ENCODE measurements around the gene CIPC.

CIPC gene

DNA sequence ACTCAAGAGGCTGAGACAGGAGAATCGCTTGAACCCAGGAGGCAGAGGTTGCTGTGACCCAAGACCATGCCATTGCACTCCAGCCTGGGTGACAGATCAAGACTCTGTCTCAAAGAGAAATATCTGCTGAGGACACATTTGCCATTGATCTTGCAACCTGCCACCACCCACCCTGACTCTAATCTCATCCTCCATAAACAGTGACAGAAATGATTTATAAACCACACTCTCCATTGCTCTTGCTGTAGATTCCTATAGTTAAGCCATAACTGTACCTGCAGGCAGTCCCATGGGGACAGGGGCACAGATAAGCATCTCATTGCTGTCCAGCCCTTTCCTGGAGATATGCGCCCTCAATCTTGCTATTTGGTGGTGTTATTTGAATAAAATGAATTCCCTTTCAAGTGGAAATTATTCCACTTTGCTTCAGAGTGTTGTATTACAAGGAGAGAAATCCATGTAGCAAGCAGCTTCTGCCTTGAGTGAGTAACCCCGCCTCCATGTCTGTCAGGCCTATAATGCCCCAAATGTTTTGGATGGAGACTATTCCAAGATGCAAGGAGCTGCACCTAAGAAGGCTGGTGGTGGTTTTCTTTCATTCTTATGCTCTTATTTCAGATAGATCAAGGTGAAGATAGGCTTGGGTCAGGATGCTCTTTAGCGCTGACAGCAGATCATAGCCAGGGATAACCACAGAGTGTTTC, 46.5 kb downstream of the CIPC start:
- Histone ChIP-seq H4K12ac (ENCODE audit: low read depth, low read length) (no peak overlapping the region), H3K9me3 (ENCODE audit: insufficient read depth, low read depth, low read length) (peaks cover 3% of the 10 kb centered on the region), H3K27ac (ENCODE audit: low read depth, low read length) (no peak overlapping the region), H2BK120ac (ENCODE audit: insufficient read depth, low read length, poor library complexity) (no peak overlapping the region), H3K79me1 (ENCODE audit: low read length) (no peaks in the 10 kb centered on the region), H3K14ac (ENCODE audit: low read length) (no peak overlapping the region), H2AFZ (ENCODE audit: insufficient read depth, low read length, poor library complexity) (no peak overlapping the region), H2BK12ac (ENCODE audit: low read length) (no peak overlapping the region), H3K4ac (ENCODE audit: low read depth, low read length) (no peak overlapping the region), H3K27me3 (ENCODE audit: insufficient read depth, low read length) (peaks cover 40% of the 10 kb centered on the region), H3K4me2 (ENCODE audit: low read length) (no peak overlapping the region), H3K9ac (ENCODE audit: low read length) (no peak overlapping the region), H3K4me1 (ENCODE audit: control insufficient read depth in 1 of 2, insufficient read depth in 2 of 2, low read length in 2 of 2) (peaks cover 12 to 18% of the 10 kb centered on the region in 2 experiments), H3K4me3 (ENCODE audit: low read depth, low read length) (no peak overlapping the region), H3K36me3 (ENCODE audit: control insufficient read depth in 1 of 2, insufficient read depth in 2 of 2, low read length in 2 of 2) (no peaks in the 10 kb centered on the region), H2AK5ac (ENCODE audit: low read length) (no peak overlapping the region), H3K23ac (ENCODE audit: low read length) (no peak overlapping the region), H3K18ac (ENCODE audit: low read length) (no peak overlapping the region), H3K79me2 (ENCODE audit: control insufficient read depth, insufficient read depth, low read length, poor library complexity) (no peaks in the 10 kb centered on the region), H2BK5ac (ENCODE audit: low read depth, low read length, poor library complexity) (no peak overlapping the region), H4K8ac (ENCODE audit: low read depth, low read length) (no peak overlapping the region), H4K91ac (ENCODE audit: low read depth, low read length) (no peak overlapping the region)
- DNase-seq, result no peak
- no CpG with 5 or more reads among the region's 4 CpGs for WGBS (ENCODE audit: extremely low coverage, insufficient coverage, insufficient read length)

DNA sequence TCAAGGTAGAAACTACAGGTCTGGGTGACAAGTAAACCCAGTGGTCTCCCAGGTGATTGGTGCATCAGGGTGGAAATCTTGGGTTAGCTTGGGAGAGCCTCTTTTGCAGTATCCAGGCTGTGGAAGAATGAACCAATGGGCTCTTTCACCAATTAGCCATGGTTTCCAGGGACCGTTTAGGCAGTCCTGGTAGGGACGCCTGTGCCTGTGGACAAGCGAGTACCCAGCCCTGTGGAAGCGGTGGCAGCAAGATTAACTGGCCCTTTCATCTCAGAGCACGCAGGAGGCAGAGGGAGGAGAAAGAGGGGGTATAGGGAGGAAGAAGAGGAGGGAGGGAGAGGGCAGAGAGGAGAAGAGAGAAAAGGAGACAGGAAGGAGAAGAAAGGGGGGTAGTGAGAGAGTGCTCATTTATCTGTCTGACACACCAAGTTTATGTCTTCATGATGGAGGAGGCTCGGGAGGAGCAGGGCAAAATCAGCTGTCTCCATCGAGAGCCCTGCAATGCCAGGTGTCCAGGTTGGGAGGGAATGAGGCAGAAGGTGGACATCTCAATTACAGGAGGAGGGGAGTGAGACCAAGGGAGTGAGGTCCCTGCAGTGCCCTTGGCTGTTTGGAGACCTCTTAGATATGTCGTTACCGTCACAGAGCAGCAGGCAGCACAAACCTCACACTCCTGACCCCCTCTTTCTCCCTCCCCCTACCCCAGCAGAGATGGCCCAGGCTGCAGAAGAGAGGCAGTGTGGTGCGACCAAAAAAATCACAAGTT, 48.1 kb downstream of the CIPC start:
- Histone ChIP-seq H2BK12ac (ENCODE audit: low read length) (no peak overlapping the region), H3K14ac (ENCODE audit: low read length) (no peak overlapping the region), H2AK5ac (ENCODE audit: low read length) (no peak overlapping the region), H3K27ac (ENCODE audit: low read depth, low read length) (no peak overlapping the region), H3K4ac (ENCODE audit: low read depth, low read length) (no peak overlapping the region), H3K4me3 (ENCODE audit: low read depth, low read length) (no peak overlapping the region), H3K4me2 (ENCODE audit: low read length) (no peak overlapping the region), H4K8ac (ENCODE audit: low read depth, low read length) (no peak overlapping the region), H3K27me3 (ENCODE audit: insufficient read depth, low read length) (peaks cover 25% of the 10 kb centered on the region), H3K79me2 (ENCODE audit: control insufficient read depth, insufficient read depth, low read length, poor library complexity) (no peaks in the 10 kb centered on the region), H3K9me3 (ENCODE audit: insufficient read depth, low read depth, low read length) (peaks cover 1% of the 10 kb centered on the region), H2BK5ac (ENCODE audit: low read depth, low read length, poor library complexity) (no peak overlapping the region), H2AFZ (ENCODE audit: insufficient read depth, low read length, poor library complexity) (no peak overlapping the region), H3K9ac (ENCODE audit: low read length) (no peak overlapping the region), H3K4me1 (ENCODE audit: control insufficient read depth in 1 of 2, insufficient read depth in 2 of 2, low read length in 2 of 2) (peaks cover 7 to 8% of the 10 kb centered on the region in 2 experiments), H3K79me1 (ENCODE audit: low read length) (no peaks in the 10 kb centered on the region), H4K12ac (ENCODE audit: low read depth, low read length) (no peak overlapping the region), H3K18ac (ENCODE audit: low read length) (no peak overlapping the region), H3K23ac (ENCODE audit: low read length) (no peak overlapping the region), H2BK120ac (ENCODE audit: insufficient read depth, low read length, poor library complexity) (no peak overlapping the region), H4K91ac (ENCODE audit: low read depth, low read length) (no peak overlapping the region), H3K36me3 (ENCODE audit: control insufficient read depth in 1 of 2, insufficient read depth in 2 of 2, low read length in 2 of 2) (no peaks in the 10 kb centered on the region)
- no peak for DNase-seq
- WGBS (ENCODE audit: extremely low coverage, insufficient coverage, insufficient read length), result no CpG with 5 or more reads among the region's 10 CpGs

DNA sequence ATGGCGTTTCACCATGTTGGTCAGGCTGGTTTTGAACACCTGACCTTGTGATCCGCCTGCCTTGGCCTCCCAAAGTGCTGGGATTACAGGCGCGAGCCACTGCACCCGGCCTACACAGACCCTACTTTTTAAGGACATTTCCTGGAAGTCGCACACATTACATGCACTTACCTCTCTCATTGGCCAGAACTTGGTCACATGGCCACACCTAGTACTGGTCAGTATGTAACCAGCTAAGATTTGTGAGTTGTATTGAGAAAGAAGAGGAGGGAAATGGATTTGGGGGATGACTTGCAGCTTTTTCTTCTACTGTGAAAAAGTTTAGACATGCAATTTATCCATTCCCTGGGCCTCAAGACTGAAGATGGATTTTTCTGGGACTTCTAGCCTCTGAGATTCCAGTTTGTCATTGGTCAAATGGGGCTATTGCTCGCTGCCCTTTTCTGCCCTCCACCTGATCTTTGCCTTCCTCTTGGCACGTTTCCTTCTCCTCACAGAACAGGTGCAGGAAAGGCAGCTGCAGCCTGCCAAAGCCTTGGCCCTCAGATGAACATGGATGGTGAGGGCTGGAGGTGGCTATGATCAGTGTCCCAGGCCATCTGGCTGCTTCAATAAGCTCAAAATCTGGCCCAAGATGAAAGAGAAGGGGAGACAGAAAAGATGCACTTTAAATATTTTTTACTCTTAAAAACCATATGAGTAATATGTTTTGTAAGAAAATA, 50.6 kb downstream of the CIPC start:
- Histone ChIP-seq H3K4me2 (ENCODE audit: low read length) (no peak overlapping the region), H2AFZ (ENCODE audit: insufficient read depth, low read length, poor library complexity) (no peak overlapping the region), H3K23ac (ENCODE audit: low read length) (no peak overlapping the region), H2BK120ac (ENCODE audit: insufficient read depth, low read length, poor library complexity) (no peak overlapping the region), H3K27ac (ENCODE audit: low read depth, low read length) (no peak overlapping the region), H3K9ac (ENCODE audit: low read length) (no peak overlapping the region), H4K8ac (ENCODE audit: low read depth, low read length) (no peak overlapping the region), H4K12ac (ENCODE audit: low read depth, low read length) (no peak overlapping the region), H3K9me3 (ENCODE audit: insufficient read depth, low read depth, low read length) (no peaks in the 10 kb centered on the region), H3K4me1 (ENCODE audit: control insufficient read depth in 1 of 2, insufficient read depth in 2 of 2, low read length in 2 of 2) (peaks cover 4 to 6% of the 10 kb centered on the region in 2 experiments), H3K79me1 (ENCODE audit: low read length) (no peaks in the 10 kb centered on the region), H3K79me2 (ENCODE audit: control insufficient read depth, insufficient read depth, low read length, poor library complexity) (no peaks in the 10 kb centered on the region), H2BK12ac (ENCODE audit: low read length) (no peak overlapping the region), H3K27me3 (ENCODE audit: insufficient read depth, low read length) (peaks cover 4% of the 10 kb centered on the region), H2AK5ac (ENCODE audit: low read length) (no peak overlapping the region), H3K36me3 (ENCODE audit: control insufficient read depth in 1 of 2, insufficient read depth in 2 of 2, low read length in 2 of 2) (no peaks in the 10 kb centered on the region), H3K14ac (ENCODE audit: low read length) (no peak overlapping the region), H3K4me3 (ENCODE audit: low read depth, low read length) (no peak overlapping the region), H2BK5ac (ENCODE audit: low read depth, low read length, poor library complexity) (no peak overlapping the region), H3K18ac (ENCODE audit: low read length) (no peak overlapping the region), H3K4ac (ENCODE audit: low read depth, low read length) (no peak overlapping the region), H4K91ac (ENCODE audit: low read depth, low read length) (no peak overlapping the region)
- DNase-seq, result no peak
- no CpG with 5 or more reads among the region's 8 CpGs for WGBS (ENCODE audit: extremely low coverage, insufficient coverage, insufficient read length)

DNA sequence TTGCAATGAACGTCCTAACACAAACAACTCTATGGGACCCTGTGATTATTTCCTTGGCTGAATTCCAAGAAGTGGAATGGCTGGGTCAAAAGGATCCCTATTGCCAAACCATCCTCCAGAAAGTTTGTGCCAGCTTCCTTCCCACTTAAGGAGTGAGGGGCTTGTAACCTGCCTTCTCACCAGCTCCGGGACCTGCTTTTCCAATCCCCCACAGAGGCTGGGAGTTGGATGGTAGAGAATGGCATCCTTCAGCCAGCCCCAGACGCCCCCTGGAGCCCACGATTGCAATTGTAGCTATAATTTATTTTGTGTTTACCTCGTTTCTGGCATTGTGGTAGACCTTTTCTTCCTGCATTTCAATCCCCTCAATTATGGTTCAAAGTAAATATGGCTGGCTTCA, 53.2 kb downstream of the CIPC start:
- DNase-seq, result no peak

More for the DNA sequence above, 53.2 kb downstream of the CIPC start:
- H3K4me2 ChIP-seq (ENCODE audit: low read length), result no peak overlapping the region
- no peak overlapping the region for H4K91ac ChIP-seq (ENCODE audit: low read depth, low read length)
- no peak overlapping the region for H3K27ac ChIP-seq (ENCODE audit: low read depth, low read length)
- H3K4me3 ChIP-seq (ENCODE audit: low read depth, low read length), result no peak overlapping the region
- H3K18ac ChIP-seq (ENCODE audit: low read length), result no peak overlapping the region
- no CpG with 5 or more reads among the region's 5 CpGs for WGBS (ENCODE audit: extremely low coverage, insufficient coverage, insufficient read length)
- no peaks in the 10 kb centered on the region for H3K9me3 ChIP-seq (ENCODE audit: insufficient read depth, low read depth, low read length)
- H3K36me3 ChIP-seq (ENCODE audit: control insufficient read depth in 1 of 2, insufficient read depth in 2 of 2, low read length in 2 of 2), result no peaks in the 10 kb centered on the region
- no peak overlapping the region for H3K9ac ChIP-seq (ENCODE audit: low read length)
- H3K14ac ChIP-seq (ENCODE audit: low read length), result no peak overlapping the region
- H2BK12ac ChIP-seq (ENCODE audit: low read length), result no peak overlapping the region
- no peak overlapping the region for H2AFZ ChIP-seq (ENCODE audit: insufficient read depth, low read length, poor library complexity)
- no peak overlapping the region for H2AK5ac ChIP-seq (ENCODE audit: low read length)
- H3K79me1 ChIP-seq (ENCODE audit: low read length), result no peaks in the 10 kb centered on the region
- no peak overlapping the region for H4K8ac ChIP-seq (ENCODE audit: low read depth, low read length)
- no peaks in the 10 kb centered on the region for H3K27me3 ChIP-seq (ENCODE audit: insufficient read depth, low read length)
- H4K12ac ChIP-seq (ENCODE audit: low read depth, low read length), result no peak overlapping the region
- H3K4me1 ChIP-seq (ENCODE audit: control insufficient read depth in 1 of 2, insufficient read depth in 2 of 2, low read length in 2 of 2), result peaks cover 0 to under 1% of the 10 kb centered on the region in 2 experiments
- no peaks in the 10 kb centered on the region for H3K79me2 ChIP-seq (ENCODE audit: control insufficient read depth, insufficient read depth, low read length, poor library complexity)
- H2BK120ac ChIP-seq (ENCODE audit: insufficient read depth, low read length, poor library complexity), result no peak overlapping the region
- no peak overlapping the region for H3K4ac ChIP-seq (ENCODE audit: low read depth, low read length)
- no peak overlapping the region for H3K23ac ChIP-seq (ENCODE audit: low read length)
- no peak overlapping the region for H2BK5ac ChIP-seq (ENCODE audit: low read depth, low read length, poor library complexity)

All from trophoblast cell (in vitro differentiated cells and primary cell).